ENCODE results near the gene MKLN1.
"Not testable (repeated sequence)": the region's sequence is repeated elsewhere in the genome, so short reads cannot be mapped to it uniquely, and the experiment has no call there.

MKLN1 gene

GRCh38 chr7:131327626-131328376 lies at the start of gene MKLN1:
Gene MKLN1 (plus strand): TSS chr7:131327876. CDS start chr7:131327900, 24 bp downstream.
- peak; percentile 80 to 90 for DNase-seq (ENCODE audit: low read depth in 2 of 2)

- DNase-seq (ENCODE audit: low read depth in 2 of 2), result no peak
These were observed 48.6 kb upstream of the MKLN1 start for GRCh38 chr7:131279044-131279443.

GRCh38 chr7:131281266-131282048 lies 46.2 kb upstream of the MKLN1 start:
- DNase-seq (ENCODE audit: low read depth in 2 of 2), result no peak

- DNase-seq (ENCODE audit: low read depth in 2 of 2), result no peak
These were observed 42.8 kb upstream of the MKLN1 start for GRCh38 chr7:131284702-131285419.

GRCh38 chr7:131285556-131285955 lies 42.1 kb upstream of the MKLN1 start:
- no peak for DNase-seq (ENCODE audit: low read depth in 2 of 2)

- DNase-seq (ENCODE audit: low read depth in 2 of 2), result no peak
These were observed 39.2 kb upstream of the MKLN1 start for GRCh38 chr7:131288450-131288849.

- no peak for DNase-seq (ENCODE audit: low read depth in 2 of 2)
These were observed 38.6 kb upstream of the MKLN1 start for GRCh38 chr7:131289051-131289450.

GRCh38 chr7:131292141-131292905 lies 35.4 kb upstream of the MKLN1 start:
- DNase-seq (ENCODE audit: low read depth in 2 of 2), result no peak

- no peak for DNase-seq (ENCODE audit: low read depth in 2 of 2)
These were observed 34.7 kb upstream of the MKLN1 start for GRCh38 chr7:131293018-131293417.

- DNase-seq (ENCODE audit: low read depth in 2 of 2), result no peak
These were observed 33.1 kb upstream of the MKLN1 start for GRCh38 chr7:131294553-131294952.

GRCh38 chr7:131298608-131298992 lies 29.1 kb upstream of the MKLN1 start:
- no peak for DNase-seq (ENCODE audit: low read depth in 2 of 2)

GRCh38 chr7:131299074-131299473 lies 28.6 kb upstream of the MKLN1 start:
- DNase-seq (ENCODE audit: low read depth in 2 of 2), result no peak

GRCh38 chr7:131300078-131300477 lies 27.6 kb upstream of the MKLN1 start:
- no peak for DNase-seq (ENCODE audit: low read depth in 2 of 2)

- DNase-seq (ENCODE audit: low read depth in 2 of 2), result no peak
These were observed 26.9 kb upstream of the MKLN1 start for GRCh38 chr7:131300572-131301466.

- DNase-seq (ENCODE audit: low read depth in 2 of 2), result no peak
These were observed 25.2 kb upstream of the MKLN1 start for GRCh38 chr7:131302446-131302845.

GRCh38 chr7:131302876-131303707 lies 24.6 kb upstream of the MKLN1 start:
- DNase-seq (ENCODE audit: low read depth in 2 of 2), result no peak

- no peak for DNase-seq (ENCODE audit: low read depth in 2 of 2)
These were observed 22.5 kb upstream of the MKLN1 start for GRCh38 chr7:131305152-131305551.

- DNase-seq (ENCODE audit: low read depth in 2 of 2), result not testable (repeated sequence)
These were observed 21.6 kb upstream of the MKLN1 start for GRCh38 chr7:131306041-131306440.

GRCh38 chr7:131306777-131307176 lies 20.9 kb upstream of the MKLN1 start:
- DNase-seq (ENCODE audit: low read depth in 2 of 2), result no peak

- no peak for DNase-seq (ENCODE audit: low read depth in 2 of 2)
These were observed 20.0 kb upstream of the MKLN1 start for GRCh38 chr7:131307627-131308026.

Data from stimulated activated CD4-positive, alpha-beta T cell treated with anti-CD3 and anti-CD28 coated beads, Interleukin-15, amount 100 ng/mL, for 48 hours (primary cell).